Panc1 (cell line): ENCODE measurements around the gene C19orf38. TPM values are rescaled to one million over a fixed set of nuclear protein-coding genes. Genes with fewer than 3 reads are reported as not detected.
A peak's percentile ranks its signal among the peaks of the same experiment; 100 is the strongest.

Source experiments
- ATAC-seq: fragments of 200-7000 bp; cut with Tn5 transposase; 2 replicates; pipeline ENCODE4 v1.9.1; 2020; ENCODE audit warnings: mild to moderate bottlenecking, moderate library complexity
- BruUV-seq: library from RNA; stranded (reverse); fragments of 400-500 nt; replicated peaks from 2 replicates; lab custom pipeline; 2021; lab: Mats Ljungman, UMichigan
- CTCF ChIA-PET: fragments of 300-600 bp; sonication (Branson Sonifier 250); formaldehyde crosslinking; loops from one replicate; lab custom pipeline; 2022; ENCODE audit warnings: antibody characterized with exemption; lab: Charles Lee
- POLR2A ChIA-PET: fragments of 300-600 bp; sonication (Branson Sonifier 250); formaldehyde crosslinking; loops from one replicate; lab custom pipeline; 2022; ENCODE audit warnings: antibody characterized with exemption; lab: Charles Lee
- DNase-seq: peaks from one replicate; pipeline ENCODE4 v3.0.0-alpha.2; 2010; ENCODE audit warnings: low read depth, low spot score
- H3K27ac ChIP-seq: 2 replicates; pipeline ENCODE4 v1.5.1; 2011; ENCODE audit warnings: mild to moderate bottlenecking, low read length, inconsistent platforms
- H3K27me3 ChIP-seq: fragments of 200-500 bp; sonication (Bioruptor generic); 2 replicates; pipeline ENCODE4 v1.6.0; 2014; ENCODE audit warnings: low read length, inconsistent platforms; ENCODE audit not compliant: control insufficient read depth, insufficient read depth
- H3K36me3 ChIP-seq: fragments of 200-500 bp; sonication (Bioruptor generic); 2 replicates; pipeline ENCODE4 v1.5.1; 2014; ENCODE audit warnings: inconsistent platforms, mild to moderate bottlenecking, low read length, moderate library complexity; ENCODE audit not compliant: control insufficient read depth, insufficient read depth
- H3K4me1 ChIP-seq: 2 replicates; pipeline ENCODE4 v1.5.1; 2011; ENCODE audit warnings: inconsistent platforms, mild to moderate bottlenecking, low read length, moderate library complexity; ENCODE audit not compliant: control insufficient read depth, insufficient read depth
- H3K4me3 ChIP-seq, 2 experiments: 2 replicates each; pipeline ENCODE4 v1.5.1; 2011 to 2012; ENCODE audit warnings: low read depth in 2 of 2, low read length in 2 of 2, mild to moderate bottlenecking in 2 of 2, inconsistent platforms in 1 of 2, moderate library complexity in 1 of 2
- H3K9me3 ChIP-seq: fragments of 200-500 bp; sonication (Bioruptor generic); 2 replicates; pipeline ENCODE4 v1.5.1; 2014; ENCODE audit warnings: low read depth, mild to moderate bottlenecking, inconsistent platforms, low read length, moderate library complexity; ENCODE audit not compliant: control insufficient read depth, insufficient read depth
- CTCF ChIP-seq: fragments of 450-650 bp; IDR thresholded peaks from 2 replicates; pipeline ENCODE4 v1.5.1; 2017; ENCODE audit warnings: mild to moderate bottlenecking
- POLR2AphosphoS5 ChIP-seq: IDR thresholded peaks from 2 replicates; pipeline ENCODE4 v1.6.1; 2012; ENCODE audit warnings: mild to moderate bottlenecking, low read depth, low read length, moderate library complexity
- REST ChIP-seq, 2 experiments: IDR thresholded peaks; 2 replicates each; pipeline ENCODE4 v1.6.1; 2011 to 2012; ENCODE audit warnings: low read depth in 2 of 2, control low read depth in 1 of 2, low read length in 1 of 2, mild to moderate bottlenecking in 1 of 2, moderate library complexity in 1 of 2; ENCODE audit not compliant: insufficient read depth in 1 of 2
- SIN3A ChIP-seq: IDR thresholded peaks from 2 replicates; pipeline ENCODE4 v1.6.1; 2012; ENCODE audit warnings: low read depth, mild to moderate bottlenecking, low read length, moderate library complexity, borderline replicate concordance; ENCODE audit not compliant: insufficient read depth
- TCF7L2 ChIP-seq: IDR thresholded peaks from 2 replicates; pipeline ENCODE4 v1.6.1; 2011; ENCODE audit warnings: mild to moderate bottlenecking, low read depth, low read length, inconsistent platforms
- in situ Hi-C: cut with HindIII; loops from 2 replicates; pipeline ENCODE4 v1.10.0; 2016; ENCODE audit warnings: low sequenced_read_pairs, low pct_unique_long_range_greater_than_20kb
- intact Hi-C: fragments of 100-400 bp; cut with micrococcal nuclease; formaldehyde crosslinking; loops from one replicate; pipeline ENCODE4 v1.10.0; 2022; ENCODE audit not compliant: unreplicated experiment
- total RNA-seq: library from RNA; stranded (reverse); gene quantifications from one replicate; pipeline ENCODE4 v1.2.1, GENCODE V29; 2021; ENCODE audit not compliant: unreplicated experiment

C19orf38 gene
- total RNA-seq, 1 experiment from 2014 or later: not detected

GRCh38 chr19:10864538-10864899 is 16.3 kb downstream of the C19orf38 start:
- no TSS peak for BruUV-seq
- Histone ChIP-seq H3K36me3 (no peaks in the 10 kb centered on the region), H3K4me1 (peaks cover 3% of the 10 kb centered on the region; the same call in 1 of the 2 replicates), H3K9me3 (no peaks in the 10 kb centered on the region), H3K27ac (no peak overlapping the region), H3K27me3 (no peaks in the 10 kb centered on the region), H3K4me3 (no peak overlapping the region)
- peak; percentile 95 for ATAC-seq
- ChIA-PET POLR2A (no interaction called here), CTCF (interaction anchor here (0.6 to 1.7 kb wide), 10 partner anchors 10 to 262 kb away, joined by 3 to 16 read pairs (median 6); partner anchors contain the start of genes DNM2 and TMED1)
- in situ Hi-C loops (no loop called here), intact Hi-C loops (loop anchor here (10.0 kb wide), 1 partner anchor 150 kb away; the partner anchor contains the start of gene DNM2)
- TF ChIP-seq CTCF (peak; percentile 91), TCF7L2 (no peak)
- peak; percentile 62 for DNase-seq

- ChIA-PET CTCF (no interaction called here), POLR2A (no interaction called here)
- no peak overlapping the region for H3K27ac ChIP-seq
- in situ Hi-C loops: no loop called here
- H3K9me3 ChIP-seq: no peaks in the 10 kb centered on the region
- no peak for DNase-seq
- ATAC-seq: no peak
- intact Hi-C loops: loop anchor here (10.0 kb wide), 1 partner anchor 152 kb away; the partner anchor contains the start of gene DNM2
- no TSS peak for BruUV-seq
- H3K4me3 ChIP-seq: no peak overlapping the region
- H3K4me1 ChIP-seq: peaks cover 3% of the 10 kb centered on the region; the same call in 1 of the 2 replicates
- no peaks in the 10 kb centered on the region for H3K36me3 ChIP-seq
- no peaks in the 10 kb centered on the region for H3K27me3 ChIP-seq
- TF ChIP-seq POLR2AphosphoS5 (no peak), TCF7L2 (no peak), SIN3A (no peak), REST (IDR thresholded peaks at IDR 0.05; ENCODE audit: insufficient read depth in 1 of 2, low read depth in 2 of 2, low read length in 1 of 2) (no peak), CTCF (no peak)
These were observed 18.3 kb downstream of the C19orf38 start for GRCh38 chr19:10866495-10866894.
